ENCODE data around the gene PSMA3. TPM values are rescaled to one million over a fixed set of nuclear protein-coding genes. Genes with fewer than 3 reads are reported as not detected.
A peak's percentile ranks its signal among the peaks of the same experiment; 100 is the strongest.

The PSMA3 gene
- total and polyA plus RNA-seq, 10 of the 15 experiments (the other 5 are each of a cell fraction or from before 2014, with no cell fraction given) = 142 to 936 (median 400) TPM

DNA sequence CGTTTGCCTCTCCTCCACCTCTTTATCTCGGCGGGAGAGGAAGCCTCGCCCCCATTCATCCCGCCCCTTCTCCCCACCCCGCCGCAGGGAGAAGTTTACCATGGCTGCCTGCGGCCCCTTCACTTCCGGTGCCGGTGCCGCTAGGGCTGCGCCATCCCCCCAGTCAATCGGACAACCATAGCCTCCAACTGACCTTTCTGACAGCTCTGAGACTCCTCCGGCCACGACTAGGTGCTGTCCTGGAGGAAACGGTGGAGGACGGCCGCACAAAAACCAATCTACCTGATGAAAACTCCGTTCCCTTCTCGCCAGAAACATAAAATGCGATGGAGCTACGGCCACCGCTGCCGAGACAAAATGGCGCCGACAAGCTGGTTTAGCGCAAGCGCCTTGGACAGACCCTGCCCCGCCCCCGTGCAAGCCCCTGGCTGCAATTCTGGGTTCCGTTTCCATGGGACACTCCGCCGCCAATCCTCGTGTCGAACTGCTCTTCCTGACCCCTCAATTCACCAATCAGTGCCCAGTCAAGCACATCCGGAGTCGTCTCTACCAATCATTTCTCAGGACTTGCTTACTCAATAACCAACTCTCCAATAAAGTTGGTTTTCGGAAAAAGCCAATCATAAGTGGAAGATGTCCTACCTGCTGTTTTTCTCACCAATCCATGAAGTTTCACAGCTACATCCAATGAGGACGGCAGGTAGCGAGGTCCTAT, 53.3 kb downstream of the PSMA3 start:
- ChIA-PET RAD21 (ENCODE audit: unreplicated experiment) (interaction anchor here (0.7 to 2.7 kb wide), 16 partner anchors 9 to 133 kb away, joined by 3 to 17 read pairs (median 4); partner anchors contain the start of genes ACTR10, KIAA0586, PSMA3 and TIMM9), POLR2A (interaction anchor here (0.5 to 3.5 kb wide), 19 partner anchors 9 to 228 kb away, joined by 3 to 20 read pairs (median 4); partner anchors contain the start of genes KIAA0586, PSMA3 and TIMM9), SMC1A (ENCODE audit: uncharacterized antibody, unreplicated experiment) (interaction anchor here (0.7 to 4.6 kb wide), 12 partner anchors 9 to 130 kb away, joined by 3 to 35 read pairs (median 5); partner anchors contain the start of genes KIAA0586, PSMA3 and TIMM9), CTCF (interaction anchor here (0.5 to 1.9 kb wide), 10 partner anchors 9 to 1968 kb away, joined by 3 to 7 read pairs (median 3); partner anchors contain the start of genes KIAA0586 and TOMM20L)
- BruUV-seq (replicated peaks) = no TSS peak
- FAIRE-seq (peak; percentile 100), ATAC-seq (peak; percentile 90), DNase-seq (ENCODE audit: low read depth, low spot score) (peak; percentile 100)
- H3K36me3 ChIP-seq (ENCODE audit: control insufficient read depth in 2 of 2, insufficient read depth in 2 of 2, low read length in 1 of 2) = peaks cover 2 to 16% of the 10 kb centered on the region in 2 experiments; a peak in 3 of 4 replicates
- peaks cover 76% of the 10 kb centered on the region for H3K79me2 ChIP-seq (ENCODE audit: control insufficient read depth, insufficient read depth, low read length)
- peak overlapping the region; percentile 97 for H3K9ac ChIP-seq (ENCODE audit: control insufficient read depth, insufficient read depth, low read length)
- in situ Hi-C loops (cut with MboI) = no loop called here
- WGBS (ENCODE audit: insufficient coverage, insufficient replicate concordance, low lambda C conversion rate, missing lambda C conversion rate) = under 1% methylated on average over 32 of the region's 40 CpGs
- peak overlapping the region; percentile 92 for H3K4me3 ChIP-seq
- H3K4me1 ChIP-seq (ENCODE audit: control insufficient read depth, insufficient read depth, low read length) = 0 out of 2 replicates have a peak, but pooled peaks cover 3% of the 10 kb centered on the region
- H3K27ac ChIP-seq (ENCODE audit: control insufficient read depth, insufficient read depth) = peak overlapping the region; percentile 97
- H3K9me3 ChIP-seq (replicated peaks; ENCODE audit: control insufficient read depth, insufficient read depth, low read length) = no peaks in the 10 kb centered on the region; the same call in 1 of the 3 replicates
- intact Hi-C loops (cut with micrococcal nuclease; ENCODE audit: unreplicated experiment) = loop anchor here (2.0 kb wide), 2 partner anchors 53 to 129 kb away; partner anchors contain the start of genes KIAA0586, PSMA3 and TIMM9
- no peaks in the 10 kb centered on the region for H3K27me3 ChIP-seq (replicated peaks in 1 of 2; ENCODE audit: control insufficient read depth in 2 of 2, insufficient read depth in 2 of 2, low read length in 1 of 2)
- H4K20me1 ChIP-seq (ENCODE audit: control insufficient read depth, insufficient read depth) = peaks cover 2% of the 10 kb centered on the region; the same call in 1 of the 2 replicates
- H2AFZ ChIP-seq (ENCODE audit: control insufficient read depth, low read depth, low read length) = peak overlapping the region; percentile 95
- H3K4me2 ChIP-seq (ENCODE audit: control insufficient read depth, insufficient read depth) = peak overlapping the region; percentile 9; the same call in 1 of the 2 replicates
- TF ChIP-seq ZBTB40 (IDR thresholded peaks at IDR 0.05; ENCODE audit: borderline replicate concordance) (peak; percentile 87), BHLHE40 (IDR thresholded peaks at IDR 0.05; ENCODE audit: borderline replicate concordance in 1 of 2, low read depth in 2 of 2, low read length in 1 of 2) (peak in 1 of 2 experiments; percentile 7; a peak in 1 of 4 replicates), ESRRA (IDR thresholded peaks at IDR 0.05; ENCODE audit: low read length) (no peak), POLR2AphosphoS2 (IDR thresholded peaks at IDR 0.05; ENCODE audit: low read depth, low read length) (peak; percentile 93), ELK1 (IDR thresholded peaks at IDR 0.05; ENCODE audit: low read depth, low read length) (peak; percentile 87), ZBTB11 (CRISPR knock-in tag; IDR thresholded peaks at IDR 0.05) (0 out of 2 replicates have a peak, but pooled peaks have one; percentile 33), RELA (IDR thresholded peaks at IDR 0.05; ENCODE audit: borderline replicate concordance, partially characterized antibody) (peak; percentile 58), SUPT20H (IDR thresholded peaks at IDR 0.05; ENCODE audit: borderline replicate concordance, control insufficient read depth, low read depth, low read length) (no peak), ZNF274 (IDR thresholded peaks at IDR 0.05; ENCODE audit: insufficient read depth, insufficient read length) (no peak), FOXM1 (IDR thresholded peaks at IDR 0.05; ENCODE audit: low read depth, low read length) (peak; percentile 95), NFIC (IDR thresholded peaks at IDR 0.05; ENCODE audit: low read depth, low read length) (peak; percentile 30; the same call in 1 of the 2 replicates)
